MCF 10A (cell line): ENCODE data around the gene CST3. TPM values are rescaled to one million over a fixed set of nuclear protein-coding genes. Genes with fewer than 3 reads are reported as not detected.
"Not testable (repeated sequence)": the region's sequence is repeated elsewhere in the genome, so short reads cannot be mapped to it uniquely, and the experiment has no call there.

ENCODE experiments used
- BruUV-seq: library from RNA; stranded (reverse); fragments of 400-500 nt; replicated peaks from 2 replicates; lab custom pipeline; 2021; lab: Mats Ljungman, UMichigan
- CTCF ChIA-PET: fragments of 300-600 bp; sonication (Branson Sonifier 250); formaldehyde crosslinking; extraction: SDS; loops from one replicate; lab custom pipeline; 2021; ENCODE audit warnings: antibody characterized with exemption, inconsistent platforms; lab: Yijun Ruan, JAX
- POLR2A ChIA-PET: fragments of 300-600, 350-650 bp; sonication (Branson Sonifier 250); formaldehyde crosslinking; extraction: SDS; loops from one replicate; lab custom pipeline; 2020; ENCODE audit warnings: antibody characterized with exemption, inconsistent platforms; lab: Yijun Ruan, JAX
- DNase-seq: peaks from one replicate; pipeline ENCODE4 v3.0.0-alpha.2; 2018; ENCODE audit not compliant: unreplicated experiment
- H3K27ac Mint-ChIP-seq: one replicate; pipeline ENCODE4 v1.8.0; 2022; ENCODE audit warnings: mild to moderate bottlenecking, low read depth, mixed read lengths; ENCODE audit not compliant: unreplicated experiment
- H3K27me3 Mint-ChIP-seq: one replicate; pipeline ENCODE4 v1.8.0; 2022; ENCODE audit warnings: mixed read lengths; ENCODE audit not compliant: insufficient read depth, unreplicated experiment
- H3K36me3 Mint-ChIP-seq: one replicate; pipeline ENCODE4 v1.8.0; 2022; ENCODE audit warnings: mild to moderate bottlenecking, moderate library complexity, mixed read lengths; ENCODE audit not compliant: insufficient read depth, unreplicated experiment
- H3K4me1 Mint-ChIP-seq: one replicate; pipeline ENCODE4 v1.8.0; 2022; ENCODE audit warnings: mixed read lengths; ENCODE audit not compliant: insufficient read depth, unreplicated experiment
- H3K4me3 Mint-ChIP-seq: one replicate; pipeline ENCODE4 v1.8.0; 2022; ENCODE audit warnings: mild to moderate bottlenecking, moderate library complexity, mixed read lengths; ENCODE audit not compliant: unreplicated experiment
- H3K9me3 Mint-ChIP-seq: one replicate; pipeline ENCODE4 v1.8.0; 2022; ENCODE audit warnings: mixed read lengths; ENCODE audit not compliant: unreplicated experiment
- intact Hi-C: fragments of 100-400 bp; cut with micrococcal nuclease; formaldehyde crosslinking; loops from 2 replicates; pipeline ENCODE4 v1.14.1; 2022
- total RNA-seq: library from RNA; stranded (reverse); gene quantifications from 2 replicates; pipeline ENCODE4 v1.2.3, GENCODE V29; 2022
- TF ChIP-seq, protein P1 (sequence below): fragments of 200-600 bp; IDR thresholded peaks from one replicate; pipeline ENCODE4 v1.8.0; 2022; ENCODE audit warnings: antibody characterized with exemption, mild to moderate bottlenecking; ENCODE audit not compliant: unreplicated experiment

The CST3 gene
- total RNA-seq, 1 experiment from 2014 or later, result 303 TPM

GRCh38 chr20:23622839-23623343, 14.9 kb downstream of the CST3 start:
- peak; percentile 94 for DNase-seq
- no peaks in the 10 kb centered on the region for H3K27me3 Mint-ChIP-seq
- H3K4me1 Mint-ChIP-seq, result peaks cover 43% of the 10 kb centered on the region
- POLR2A ChIA-PET, result interaction anchor here (0.6 to 4.5 kb wide), 23 partner anchors 10 to 1610 kb away, joined by 3 to 84 read pairs (median 4); partner anchors contain the start of genes CST3, NAPB and NXT1
- H3K4me3 Mint-ChIP-seq, result peak overlapping the region; percentile 61
- intact Hi-C loops, result loop anchor here (5.0 kb wide), 1 partner anchor 201 kb away; the partner anchor contains the start of gene NAPB
- CTCF ChIA-PET, result interaction anchor here (0.6 to 4.7 kb wide), 9 partner anchors 14 to 1036 kb away, joined by 3 to 36 read pairs (median 4); no protein-coding TSS in a partner anchor
- H3K36me3 Mint-ChIP-seq, result peaks cover 6% of the 10 kb centered on the region
- H3K9me3 Mint-ChIP-seq, result peaks cover 7% of the 10 kb centered on the region
- peak overlapping the region; percentile 92 for H3K27ac Mint-ChIP-seq
- TF ChIP-seq, protein P1, sequence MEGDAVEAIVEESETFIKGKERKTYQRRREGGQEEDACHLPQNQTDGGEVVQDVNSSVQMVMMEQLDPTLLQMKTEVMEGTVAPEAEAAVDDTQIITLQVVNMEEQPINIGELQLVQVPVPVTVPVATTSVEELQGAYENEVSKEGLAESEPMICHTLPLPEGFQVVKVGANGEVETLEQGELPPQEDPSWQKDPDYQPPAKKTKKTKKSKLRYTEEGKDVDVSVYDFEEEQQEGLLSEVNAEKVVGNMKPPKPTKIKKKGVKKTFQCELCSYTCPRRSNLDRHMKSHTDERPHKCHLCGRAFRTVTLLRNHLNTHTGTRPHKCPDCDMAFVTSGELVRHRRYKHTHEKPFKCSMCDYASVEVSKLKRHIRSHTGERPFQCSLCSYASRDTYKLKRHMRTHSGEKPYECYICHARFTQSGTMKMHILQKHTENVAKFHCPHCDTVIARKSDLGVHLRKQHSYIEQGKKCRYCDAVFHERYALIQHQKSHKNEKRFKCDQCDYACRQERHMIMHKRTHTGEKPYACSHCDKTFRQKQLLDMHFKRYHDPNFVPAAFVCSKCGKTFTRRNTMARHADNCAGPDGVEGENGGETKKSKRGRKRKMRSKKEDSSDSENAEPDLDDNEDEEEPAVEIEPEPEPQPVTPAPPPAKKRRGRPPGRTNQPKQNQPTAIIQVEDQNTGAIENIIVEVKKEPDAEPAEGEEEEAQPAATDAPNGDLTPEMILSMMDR, result no peak
- TSS peak; percentile 91 for BruUV-seq

GRCh38 chr20:23622401-23622800, 15.4 kb downstream of the CST3 start:
- DNase-seq, H3K9me3 Mint-ChIP-seq, H3K36me3 Mint-ChIP-seq, BruUV-seq, H3K27me3 Mint-ChIP-seq: not testable (repeated sequence)
- CTCF ChIA-PET, result interaction anchor here (0.6 to 4.7 kb wide), 8 partner anchors 13 to 1035 kb away, joined by 3 to 36 read pairs (median 4); no protein-coding TSS in a partner anchor
- POLR2A ChIA-PET, result interaction anchor here (0.6 to 4.5 kb wide), 21 partner anchors 11 to 1611 kb away, joined by 3 to 84 read pairs (median 4); partner anchors contain the start of genes CST3, NAPB and NXT1
- Mint-ChIP-seq H3K4me3 (peak overlapping the region; percentile 61), H3K4me1 (peaks cover 43% of the 10 kb centered on the region), H3K27ac (peak overlapping the region; percentile 92)
- intact Hi-C loops, result loop anchor here (5.0 kb wide), 1 partner anchor 200 kb away; the partner anchor contains the start of gene NAPB

GRCh38 chr20:23620670-23621386, 16.9 kb downstream of the CST3 start:
- not testable (repeated sequence) for H3K36me3 Mint-ChIP-seq, H3K27me3 Mint-ChIP-seq, BruUV-seq, H3K4me3 Mint-ChIP-seq, H3K9me3 Mint-ChIP-seq, DNase-seq
- H3K4me1 Mint-ChIP-seq, result peaks cover 32% of the 10 kb centered on the region
- ChIA-PET POLR2A (interaction anchor here (0.9 to 4.5 kb wide), 5 partner anchors 10 to 270 kb away, joined by 3 to 84 read pairs (median 5); partner anchors contain the start of genes CST3 and NXT1), CTCF (interaction anchor here (0.6 to 4.7 kb wide), 4 partner anchors 14 to 923 kb away, joined by 3 to 36 read pairs (median 8); no protein-coding TSS in a partner anchor)
- intact Hi-C loops, result loop anchor here (5.0 kb wide), 1 partner anchor 199 kb away; the partner anchor contains the start of gene NAPB
- H3K27ac Mint-ChIP-seq, result peak overlapping the region; percentile 7

DNA sequence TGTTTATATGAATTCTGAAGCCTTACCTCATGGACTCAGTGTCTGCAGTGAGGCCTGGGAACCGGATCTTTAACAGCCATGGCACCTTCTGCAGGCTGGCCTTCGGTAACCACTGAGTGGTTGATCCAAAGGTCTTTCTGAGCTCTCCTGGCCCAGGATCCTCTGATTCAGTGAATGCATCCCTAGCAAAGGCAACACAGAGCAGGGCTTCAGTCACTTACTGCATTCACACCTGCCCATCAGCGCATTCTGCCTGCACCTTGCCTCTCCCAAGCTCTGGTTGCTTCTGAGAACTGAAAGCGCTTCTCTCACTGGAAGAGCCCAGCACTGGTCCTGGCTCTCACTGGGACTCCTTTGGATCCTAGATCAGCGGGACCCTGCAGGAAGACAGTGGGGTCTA, 23.6 kb downstream of the CST3 start:
- H3K27me3 Mint-ChIP-seq, result no peaks in the 10 kb centered on the region
- BruUV-seq, result no TSS peak
- H3K27ac Mint-ChIP-seq, result no peak overlapping the region
- H3K9me3 Mint-ChIP-seq, result no peaks in the 10 kb centered on the region
- no peaks in the 10 kb centered on the region for H3K4me1 Mint-ChIP-seq
- H3K36me3 Mint-ChIP-seq, result no peaks in the 10 kb centered on the region
- DNase-seq, result no peak
- TF ChIP-seq, protein P1, result no peak
- intact Hi-C loops, result no loop called here
- POLR2A ChIA-PET, result interaction anchor here (0.6 to 1.2 kb wide), 3 partner anchors 15 to 34 kb away, joined by 3 to 5 read pairs (median 4); no protein-coding TSS in a partner anchor
- no peak overlapping the region for H3K4me3 Mint-ChIP-seq
- CTCF ChIA-PET, result interaction anchor here (0.6 to 2.6 kb wide), 3 partner anchors 55 to 172 kb away, joined by 3 to 18 read pairs (median 4); no protein-coding TSS in a partner anchor
